Right lobe of liver (tissue), 4 donors: Measurements from ENCODE around the gene OSM.

Experiments used
- CTCF ChIP-seq, 4 donors: fragments of 200-600 bp in 3 of 4; fragments of 450-650 bp in 1 of 4; IDR thresholded peaks; one replicate each; pipeline versions ENCODE4 v1.5.1 to v1.8.0; 2016 to 2022; ENCODE audit warnings: antibody characterized with exemption in 4 of 4, mild to moderate bottlenecking in 2 of 4
- POLR2A ChIP-seq: fragments of 450-650 bp; IDR thresholded peaks from one replicate; pipeline ENCODE4 v1.6.1; 2017; ENCODE audit warnings: antibody characterized with exemption, mild to moderate bottlenecking
- donor health status: DM: no; HTN: no; CAD: no.
- donor health status: DM: no; HTN: no; CAD: no.
- donor health status: DM: no; HTN: yes; CAD: no.

GRCh38 chr22:30260682-30261081, 6.0 kb downstream of the OSM start:
- no peak for TF ChIP-seq CTCF (IDR thresholded peaks at IDR 0.05)
- TF ChIP-seq POLR2A: no peak
